Measurements from ENCODE around the gene NET1. TPM values are rescaled to one million over a fixed set of nuclear protein-coding genes. Genes with fewer than 3 reads are reported as not detected.

The NET1 gene
- total RNA-seq, 5 donors from 2014 or later (not counting 1 experiment from before 2014, with no cell fraction given), result 10.5 to 41.1 (median 25.1) TPM

GRCh38 chr10:5442990-5443370, 30.6 kb downstream of the NET1 start:
- Mint-ChIP-seq H3K4me3 (no peak overlapping the region), H3K9me3 (no peaks in the 10 kb centered on the region), H3K4me1 (peaks cover 23 to 28% (median 24%) of the 10 kb centered on the region in 3 donors), H3K27me3 (no peaks in the 10 kb centered on the region), H3K27ac (no peak overlapping the region), H3K36me3 (no peaks in the 10 kb centered on the region)
- no peak for DNase-seq
- H3K9me3 ChIP-seq, result no peaks in the 10 kb centered on the region
- ChIA-PET CTCF (interaction anchor here (0.7 to 8.8 kb wide), 11 partner anchors 8 to 607 kb away, joined by 3 to 77 read pairs (median 3); no protein-coding TSS in a partner anchor), POLR2A (interaction anchor here (1.1 to 1.6 kb wide), 2 partner anchors 179 to 180 kb away, joined by 3 to 5 read pairs; no protein-coding TSS in a partner anchor)
- WGBS (ENCODE audit: insufficient coverage), result no CpG with 5 or more reads among the region's 1 CpG
- no peak overlapping the region for H3K4me3 ChIP-seq (ENCODE audit: control insufficient read depth in 1 of 2, extremely low read depth in 1 of 2, low read length in 1 of 2)
- no peaks in the 10 kb centered on the region for H3K36me3 ChIP-seq (ENCODE audit: control insufficient read depth in 2 of 2, extremely low read depth in 1 of 2, insufficient read depth in 1 of 2, low read length in 1 of 2)
- no peak for ATAC-seq (replicated peaks in 1 of 4)
- H3K27ac ChIP-seq (ENCODE audit: low read length), result no peak overlapping the region
- peaks cover 6 to 18% of the 10 kb centered on the region in 2 experiments for H3K4me1 ChIP-seq (ENCODE audit: control insufficient read depth in 1 of 2, extremely low read depth in 1 of 2, insufficient read depth in 2 of 2, low read length in 2 of 2)
- no peaks in the 10 kb centered on the region for H3K27me3 ChIP-seq (replicated peaks in 1 of 2; ENCODE audit: control insufficient read depth in 2 of 2, extremely low read depth in 1 of 2, insufficient read depth in 2 of 2, low read length in 1 of 2)

- DNase-seq (no peak), ATAC-seq (replicated peaks in 1 of 4) (no peak)
- CTCF ChIA-PET, result interaction anchor here (0.9 to 8.8 kb wide), 9 partner anchors 8 to 187 kb away, joined by 3 to 77 read pairs (median 4); no protein-coding TSS in a partner anchor
- no peaks in the 10 kb centered on the region for H3K9me3 Mint-ChIP-seq
- WGBS (ENCODE audit: insufficient coverage), result no CpG with 5 or more reads among the region's 1 CpG
- no peaks in the 10 kb centered on the region for H3K9me3 ChIP-seq
- H3K36me3 ChIP-seq (ENCODE audit: control insufficient read depth in 2 of 2, extremely low read depth in 1 of 2, insufficient read depth in 1 of 2, low read length in 1 of 2), result no peaks in the 10 kb centered on the region
- no peaks in the 10 kb centered on the region for H3K27me3 ChIP-seq (replicated peaks in 1 of 2; ENCODE audit: control insufficient read depth in 2 of 2, extremely low read depth in 1 of 2, insufficient read depth in 2 of 2, low read length in 1 of 2)
- H3K27ac Mint-ChIP-seq, result no peak overlapping the region
- H3K27me3 Mint-ChIP-seq, result no peaks in the 10 kb centered on the region
- H3K4me3 ChIP-seq (ENCODE audit: control insufficient read depth in 1 of 2, extremely low read depth in 1 of 2, low read length in 1 of 2), result no peak overlapping the region
- H3K36me3 Mint-ChIP-seq, result no peaks in the 10 kb centered on the region
- H3K4me1 ChIP-seq (ENCODE audit: control insufficient read depth in 1 of 2, extremely low read depth in 1 of 2, insufficient read depth in 2 of 2, low read length in 2 of 2), result peaks cover 6 to 21% of the 10 kb centered on the region in 2 experiments
- POLR2A ChIA-PET, result interaction anchor here in 1 of 2 donors (0.5 to 1.1 kb wide), 2 partner anchors 153 to 179 kb away, joined by 3 to 6 read pairs; no protein-coding TSS in a partner anchor
- H3K27ac ChIP-seq (ENCODE audit: low read length), result no peak overlapping the region
- H3K4me1 Mint-ChIP-seq, result peaks cover 27 to 30% (median 28%) of the 10 kb centered on the region in 3 donors
- no peak overlapping the region for H3K4me3 Mint-ChIP-seq
These were observed 31.1 kb downstream of the NET1 start for GRCh38 chr10:5443429-5443828.

DNA sequence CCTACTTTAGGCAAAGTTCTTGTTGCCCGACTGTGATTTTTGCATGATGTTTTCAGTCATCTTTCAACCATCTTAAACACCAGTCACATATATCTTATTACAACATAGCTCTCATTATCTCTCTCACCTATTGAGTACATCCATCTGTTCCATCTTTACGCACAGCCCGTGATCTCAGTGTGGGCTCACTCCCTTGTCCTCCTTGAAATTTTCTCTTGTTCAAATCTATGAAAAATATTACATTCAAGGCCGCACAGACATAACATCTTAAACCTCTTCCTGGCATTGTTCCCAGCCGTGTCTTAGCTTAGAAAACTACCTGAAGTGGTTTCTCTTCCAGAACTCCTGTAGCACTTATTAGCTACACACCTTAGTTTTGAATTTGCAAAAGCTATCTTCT, 32.6 kb downstream of the NET1 start:
- Histone ChIP-seq H3K27me3 (replicated peaks in 1 of 2; ENCODE audit: control insufficient read depth in 2 of 2, extremely low read depth in 1 of 2, insufficient read depth in 2 of 2, low read length in 1 of 2) (no peaks in the 10 kb centered on the region), H3K4me3 (ENCODE audit: control insufficient read depth in 1 of 2, extremely low read depth in 1 of 2, low read length in 1 of 2) (no peak overlapping the region), H3K27ac (ENCODE audit: low read length) (no peak overlapping the region), H3K36me3 (ENCODE audit: control insufficient read depth in 2 of 2, extremely low read depth in 1 of 2, insufficient read depth in 1 of 2, low read length in 1 of 2) (no peaks in the 10 kb centered on the region), H3K4me1 (ENCODE audit: control insufficient read depth in 1 of 2, extremely low read depth in 1 of 2, insufficient read depth in 2 of 2, low read length in 2 of 2) (peaks cover 6 to 28% of the 10 kb centered on the region in 2 experiments), H3K9me3 (no peaks in the 10 kb centered on the region)
- Mint-ChIP-seq H3K36me3 (no peaks in the 10 kb centered on the region), H3K9me3 (no peaks in the 10 kb centered on the region), H3K27ac (no peak overlapping the region), H3K27me3 (no peaks in the 10 kb centered on the region), H3K4me3 (no peak overlapping the region), H3K4me1 (peaks cover 37 to 41% (median 39%) of the 10 kb centered on the region in 3 donors)
- ATAC-seq (replicated peaks in 1 of 4), result no peak
- ChIA-PET CTCF (interaction anchor here (0.6 to 8.8 kb wide), 6 partner anchors 17 to 630 kb away, joined by 3 to 77 read pairs (median 4); no protein-coding TSS in a partner anchor), POLR2A (no interaction called here)
- 98% methylated on average over 5 of the region's 5 CpGs for WGBS (ENCODE audit: insufficient coverage)
- DNase-seq, result no peak

GRCh38 chr10:5446390-5446926, 34.1 kb downstream of the NET1 start:
- Mint-ChIP-seq H3K4me1 (peaks cover 37 to 41% (median 39%) of the 10 kb centered on the region in 3 donors), H3K27me3 (no peaks in the 10 kb centered on the region)
- peak overlapping the region; percentile 36 for H3K27ac ChIP-seq (ENCODE audit: low read length)

DNA sequence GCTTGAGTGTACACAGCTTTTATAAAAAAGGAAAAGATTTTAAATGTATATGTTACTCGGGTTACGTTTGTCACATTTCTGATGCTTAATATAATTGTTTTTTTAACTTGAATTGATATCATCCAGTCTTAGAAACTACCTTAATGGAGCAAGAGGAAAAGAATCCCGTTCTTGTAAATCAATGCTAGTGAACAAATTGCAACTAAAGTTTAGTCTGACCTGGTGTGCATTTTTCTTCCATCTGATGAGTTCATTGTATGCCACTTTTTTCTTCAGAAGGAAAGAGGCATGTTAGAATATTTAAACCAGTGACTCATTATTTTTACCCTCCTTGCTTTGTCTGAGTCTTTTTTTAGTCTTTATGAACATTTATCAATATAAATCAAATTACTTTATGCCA, 34.7 kb downstream of the NET1 start:
- no peaks in the 10 kb centered on the region for H3K27me3 ChIP-seq (replicated peaks in 1 of 2; ENCODE audit: control insufficient read depth in 2 of 2, extremely low read depth in 1 of 2, insufficient read depth in 2 of 2, low read length in 1 of 2)
- H3K9me3 Mint-ChIP-seq, result no peaks in the 10 kb centered on the region
- H3K36me3 ChIP-seq (ENCODE audit: control insufficient read depth in 2 of 2, extremely low read depth in 1 of 2, insufficient read depth in 1 of 2, low read length in 1 of 2), result no peaks in the 10 kb centered on the region
- peaks cover 6 to 28% of the 10 kb centered on the region in 2 experiments for H3K4me1 ChIP-seq (ENCODE audit: control insufficient read depth in 1 of 2, extremely low read depth in 1 of 2, insufficient read depth in 2 of 2, low read length in 2 of 2)
- H3K27me3 Mint-ChIP-seq, result no peaks in the 10 kb centered on the region
- peaks cover 37 to 41% (median 39%) of the 10 kb centered on the region in 3 donors for H3K4me1 Mint-ChIP-seq
- ChIA-PET POLR2A (no interaction called here), CTCF (interaction anchor here (0.6 to 8.8 kb wide), 6 partner anchors 10 to 551 kb away, joined by 3 to 77 read pairs (median 4); no protein-coding TSS in a partner anchor)
- H3K4me3 Mint-ChIP-seq, result peak overlapping the region; percentile 82 to 84 (median 84)
- DNase-seq, result peak in 1 of 35 experiments; percentile 15
- no CpG with 5 or more reads among the region's 3 CpGs for WGBS (ENCODE audit: insufficient coverage)
- H3K4me3 ChIP-seq (ENCODE audit: control insufficient read depth in 1 of 2, extremely low read depth in 1 of 2, low read length in 1 of 2), result peak overlapping the region; percentile 54 to 75
- H3K36me3 Mint-ChIP-seq, result peaks cover 4% of the 10 kb centered on the region
- ATAC-seq (replicated peaks in 1 of 4), result peak in 1 of 4 experiments; percentile 4
- H3K9me3 ChIP-seq, result no peaks in the 10 kb centered on the region
- H3K27ac ChIP-seq (ENCODE audit: low read length), result no peak overlapping the region
- H3K27ac Mint-ChIP-seq, result peak overlapping the region; percentile 21 to 71

More at GRCh38 chr10:5446390-5446926, 34.1 kb downstream of the NET1 start:
- Mint-ChIP-seq H3K36me3 (peaks cover under 1% of the 10 kb centered on the region), H3K9me3 (no peaks in the 10 kb centered on the region), H3K4me3 (peak overlapping the region; percentile 82 to 84 (median 84)), H3K27ac (peak overlapping the region; percentile 80 to 81)
- Histone ChIP-seq H3K9me3 (no peaks in the 10 kb centered on the region), H3K4me3 (ENCODE audit: control insufficient read depth in 1 of 2, extremely low read depth in 1 of 2, low read length in 1 of 2) (peak overlapping the region; percentile 54 to 75), H3K27me3 (replicated peaks in 1 of 2; ENCODE audit: control insufficient read depth in 2 of 2, extremely low read depth in 1 of 2, insufficient read depth in 2 of 2, low read length in 1 of 2) (no peaks in the 10 kb centered on the region), H3K4me1 (ENCODE audit: control insufficient read depth in 1 of 2, extremely low read depth in 1 of 2, insufficient read depth in 2 of 2, low read length in 2 of 2) (peaks cover 6 to 28% of the 10 kb centered on the region in 2 experiments), H3K36me3 (ENCODE audit: control insufficient read depth in 2 of 2, extremely low read depth in 1 of 2, insufficient read depth in 1 of 2, low read length in 1 of 2) (no peaks in the 10 kb centered on the region)
- CTCF ChIA-PET, result interaction anchor here in 1 of 2 donors (1.0 to 8.8 kb wide), 3 partner anchors 12 to 176 kb away, joined by 3 to 77 read pairs (median 4); no protein-coding TSS in a partner anchor
- POLR2A ChIA-PET, result interaction anchor here in 1 of 2 donors (0.5 kb wide), 2 partner anchors 157 to 196 kb away, joined by 5 to 7 read pairs; no protein-coding TSS in a partner anchor
- peak; percentile 85 to 94 (median 88) for ATAC-seq (replicated peaks in 1 of 4)
- DNase-seq, result peak; percentile 57 to 90 (median 77)
- 25% methylated on average over 13 of the region's 23 CpGs for WGBS (ENCODE audit: insufficient coverage)

DNA sequence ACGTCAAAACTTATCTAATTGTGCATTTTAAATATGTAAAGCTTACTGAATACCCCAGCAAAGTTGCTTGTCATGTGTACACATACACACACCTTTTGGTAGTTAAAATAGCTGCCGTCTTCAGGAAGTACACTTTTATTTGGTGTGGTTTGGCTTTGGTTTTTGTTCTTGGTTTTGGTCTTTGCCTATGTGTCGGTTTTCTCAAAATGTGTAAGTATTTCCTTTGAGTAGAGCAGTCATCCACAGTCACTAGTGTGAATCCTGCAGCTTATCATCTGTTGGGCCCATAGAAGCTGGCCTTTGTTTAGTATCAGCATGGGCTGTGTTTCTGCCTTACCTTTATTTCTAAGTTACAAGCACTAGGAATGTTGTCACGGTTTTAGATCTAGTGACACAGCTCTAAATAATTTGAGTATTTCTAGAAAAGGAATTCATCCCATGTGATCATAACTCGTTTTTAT, 35.3 kb downstream of the NET1 start:
- Histone ChIP-seq H3K27ac (ENCODE audit: low read length) (peak overlapping the region; percentile 11), H3K36me3 (ENCODE audit: control insufficient read depth in 2 of 2, extremely low read depth in 1 of 2, insufficient read depth in 1 of 2, low read length in 1 of 2) (peaks cover 0 to 3% of the 10 kb centered on the region in 2 donors), H3K4me1 (ENCODE audit: control insufficient read depth in 1 of 2, extremely low read depth in 1 of 2, insufficient read depth in 2 of 2, low read length in 2 of 2) (peaks cover 6 to 28% of the 10 kb centered on the region in 2 experiments), H3K27me3 (replicated peaks in 1 of 2; ENCODE audit: control insufficient read depth in 2 of 2, extremely low read depth in 1 of 2, insufficient read depth in 2 of 2, low read length in 1 of 2) (no peaks in the 10 kb centered on the region), H3K4me3 (ENCODE audit: control insufficient read depth in 1 of 2, extremely low read depth in 1 of 2, low read length in 1 of 2) (peak overlapping the region in 1 of 2 donors; percentile 20), H3K9me3 (no peaks in the 10 kb centered on the region)
- no peaks in the 10 kb centered on the region for H3K27me3 Mint-ChIP-seq
- peak overlapping the region; percentile 82 to 84 (median 84) for H3K4me3 Mint-ChIP-seq
- peak overlapping the region; percentile 21 to 50 for H3K27ac Mint-ChIP-seq
- ChIA-PET POLR2A (no interaction called here), CTCF (interaction anchor here (0.6 to 8.8 kb wide), 7 partner anchors 11 to 704 kb away, joined by 3 to 77 read pairs (median 5); no protein-coding TSS in a partner anchor)
- ATAC-seq (replicated peaks in 1 of 4), result peak; percentile 55 to 76 (median 71)
- WGBS (ENCODE audit: insufficient coverage), result no CpG with 5 or more reads among the region's 5 CpGs
- peak in 4 of 35 experiments; percentile 3 to 61 (median 9) for DNase-seq
- peaks cover 34 to 41% (median 38%) of the 10 kb centered on the region in 3 donors for H3K4me1 Mint-ChIP-seq
- H3K9me3 Mint-ChIP-seq, result no peaks in the 10 kb centered on the region
- H3K36me3 Mint-ChIP-seq, result peaks cover 4% of the 10 kb centered on the region
